Lower leg skin (tissue), 4 donors: ENCODE data around the gene RGMA. TPM values are rescaled to one million over a fixed set of nuclear protein-coding genes. Genes with fewer than 3 reads are reported as not detected.

Experiments used
- DNase-seq, 2 donors: peaks; one replicate each; pipeline ENCODE4 v3.0.0-alpha.2; 2019; ENCODE audit warnings: low spot score in 2 of 2
- H3K4me3 ChIP-seq: fragments of 200-600 bp; sonication (generic); 2 replicates; pipeline ENCODE4 v1.5.1; 2017; ENCODE audit warnings: mild to moderate bottlenecking, low read depth; ENCODE audit not compliant: poor library complexity, severe bottlenecking
- CTCF ChIP-seq, 3 donors: fragments of 450-650 bp; IDR thresholded peaks; one replicate each; pipeline ENCODE4 v1.5.1; 2016; ENCODE audit warnings: antibody characterized with exemption in 3 of 3, mild to moderate bottlenecking in 3 of 3, moderate library complexity in 2 of 3
- POLR2A ChIP-seq, 2 donors: fragments of 450-650 bp; IDR thresholded peaks; one replicate each; pipeline ENCODE4 v1.6.1; 2016 to 2017; ENCODE audit warnings: antibody characterized with exemption in 2 of 2, mild to moderate bottlenecking in 1 of 2, moderate library complexity in 1 of 2
- WGBS, 2 donors: methylation state at CpG; one replicate each; pipeline ENCODE4 v1.1.5; 2018; 5-methylcytosine and 5-hydroxymethylcytosine counted together
- intact Hi-C: fragments of 100-400 bp; cut with DNase I; formaldehyde crosslinking; loops from one replicate; pipeline ENCODE4 v1.15.0; 2023; ENCODE audit warnings: low total_unique reads
- total RNA-seq, 4 donors: library from RNA; depleted of rRNA; stranded (reverse); fragments of >200 nt; gene quantifications; one replicate each; pipeline ENCODE4 v1.1.0, GENCODE V29; 2016

RGMA gene
- total RNA-seq, 4 donors from 2014 or later: 9.5 to 28.2 (median 16.6) TPM

- H3K4me3 ChIP-seq: no peak overlapping the region
- TF ChIP-seq POLR2A (IDR thresholded peaks at IDR 0.05): no peak
- no peak for TF ChIP-seq CTCF (IDR thresholded peaks at IDR 0.05)
- 85 to 86% methylated on average over 8 of the region's 8 CpGs for WGBS, 2 donors
- peak in 1 of 2 donors; percentile 79 for DNase-seq
- intact Hi-C loops: no loop called here
Observed at GRCh38 chr15:93024716-93025624, 64.0 kb downstream of the RGMA start.

GRCh38 chr15:93024293-93024692, 64.7 kb downstream of the RGMA start:
- no peak overlapping the region for H3K4me3 ChIP-seq
- intact Hi-C loops: no loop called here
- no peak for TF ChIP-seq CTCF (IDR thresholded peaks at IDR 0.05)
- no peak for TF ChIP-seq POLR2A (IDR thresholded peaks at IDR 0.05)
- 95 to 98% methylated on average over 10 of the region's 10 CpGs for WGBS, 2 donors
- no peak for DNase-seq

GRCh38 chr15:93020976-93021772, 67.8 kb downstream of the RGMA start:
- WGBS, 2 donors: 95 to 98% methylated on average over 3 of the region's 3 CpGs
- H3K4me3 ChIP-seq: no peak overlapping the region
- intact Hi-C loops: no loop called here
- DNase-seq: no peak
- no peak for TF ChIP-seq POLR2A (IDR thresholded peaks at IDR 0.05)
- TF ChIP-seq CTCF (IDR thresholded peaks at IDR 0.05): no peak

- DNase-seq: peak in 1 of 2 donors; percentile 80
- WGBS, 2 donors: 93 to 95% methylated on average over 10 of the region's 10 CpGs
- H3K4me3 ChIP-seq: no peak overlapping the region
- intact Hi-C loops: no loop called here
- TF ChIP-seq POLR2A (IDR thresholded peaks at IDR 0.05): no peak
- no peak for TF ChIP-seq CTCF (IDR thresholded peaks at IDR 0.05)
Observed at GRCh38 chr15:93019971-93020370, 69.0 kb downstream of the RGMA start.

- intact Hi-C loops: no loop called here
- 91 to 92% methylated on average over 7 of the region's 7 CpGs for WGBS, 2 donors
- DNase-seq: no peak
- TF ChIP-seq POLR2A (IDR thresholded peaks at IDR 0.05) (no peak), CTCF (IDR thresholded peaks at IDR 0.05) (no peak)
- no peak overlapping the region for H3K4me3 ChIP-seq
Observed at GRCh38 chr15:93019090-93019489, 69.9 kb downstream of the RGMA start.
